PC-9 (cell line): ENCODE measurements around the gene SMARCAD1.

Source experiments
- EZH2 ChIP-seq: fragments of 200-600 bp; sonication (generic); IDR thresholded peaks from 2 replicates; pipeline ENCODE4 v1.8.0; 2017; ENCODE audit warnings: antibody characterized with exemption, low read depth
- TF ChIP-seq, protein P1 (sequence below): fragments of 200-600 bp; sonication (generic); conservative IDR thresholded peaks from 2 replicates; pipeline ENCODE4 v1.6.1; 2017; ENCODE audit warnings: mixed run types, antibody characterized with exemption, mild to moderate bottlenecking, moderate library complexity

DNA sequence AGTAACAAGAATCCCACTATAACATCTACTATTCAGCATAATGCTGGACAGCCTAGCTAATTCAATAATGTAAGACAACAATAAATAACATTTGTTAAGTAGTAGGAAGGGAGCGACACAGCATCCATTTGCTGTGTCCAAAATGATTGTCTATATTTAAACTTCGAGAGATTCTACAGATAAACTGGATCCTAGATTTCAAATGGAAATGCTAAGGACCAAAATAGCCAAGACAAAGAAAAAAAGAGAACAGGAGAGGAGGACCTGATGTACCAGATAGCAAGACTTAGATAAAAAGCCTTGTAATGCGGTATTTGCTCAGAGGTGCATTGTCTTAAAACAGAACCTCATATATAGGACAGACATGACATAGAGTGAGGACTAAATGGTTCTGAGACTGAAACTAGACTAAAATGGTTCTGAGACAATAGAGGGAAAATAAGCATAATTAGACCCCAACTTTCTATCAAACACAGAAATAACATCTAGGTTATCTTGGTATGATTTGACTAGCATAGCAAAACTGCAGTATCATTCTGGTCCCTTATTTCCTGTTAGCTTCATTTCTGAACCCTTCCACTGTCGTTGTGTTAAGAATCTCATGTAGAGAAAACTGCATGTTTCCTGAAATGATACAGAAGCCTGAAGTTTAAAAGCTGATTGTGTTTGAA lies 131.2 kb downstream of the SMARCAD1 start:
- TF ChIP-seq, protein P1, sequence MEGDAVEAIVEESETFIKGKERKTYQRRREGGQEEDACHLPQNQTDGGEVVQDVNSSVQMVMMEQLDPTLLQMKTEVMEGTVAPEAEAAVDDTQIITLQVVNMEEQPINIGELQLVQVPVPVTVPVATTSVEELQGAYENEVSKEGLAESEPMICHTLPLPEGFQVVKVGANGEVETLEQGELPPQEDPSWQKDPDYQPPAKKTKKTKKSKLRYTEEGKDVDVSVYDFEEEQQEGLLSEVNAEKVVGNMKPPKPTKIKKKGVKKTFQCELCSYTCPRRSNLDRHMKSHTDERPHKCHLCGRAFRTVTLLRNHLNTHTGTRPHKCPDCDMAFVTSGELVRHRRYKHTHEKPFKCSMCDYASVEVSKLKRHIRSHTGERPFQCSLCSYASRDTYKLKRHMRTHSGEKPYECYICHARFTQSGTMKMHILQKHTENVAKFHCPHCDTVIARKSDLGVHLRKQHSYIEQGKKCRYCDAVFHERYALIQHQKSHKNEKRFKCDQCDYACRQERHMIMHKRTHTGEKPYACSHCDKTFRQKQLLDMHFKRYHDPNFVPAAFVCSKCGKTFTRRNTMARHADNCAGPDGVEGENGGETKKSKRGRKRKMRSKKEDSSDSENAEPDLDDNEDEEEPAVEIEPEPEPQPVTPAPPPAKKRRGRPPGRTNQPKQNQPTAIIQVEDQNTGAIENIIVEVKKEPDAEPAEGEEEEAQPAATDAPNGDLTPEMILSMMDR, result no peak
- no peak for TF ChIP-seq EZH2
